HepG2 (cell line): Measurements from ENCODE around the gene WASF1. TPM values are rescaled to one million over a fixed set of nuclear protein-coding genes. Genes with fewer than 3 reads are reported as not detected.

Experiments used
- CCDC6 ChIP-seq: sonication (generic); formaldehyde crosslinking; IDR thresholded peaks from 2 replicates; pipeline ENCODE4 v1.8.1; 2022; ENCODE audit warnings: mild to moderate bottlenecking, missing genetic modification reagents, moderate library complexity
- FOSL1 ChIP-seq: sonication (generic); formaldehyde crosslinking; IDR thresholded peaks from 2 replicates; pipeline ENCODE4 v1.9.0; 2021; ENCODE audit warnings: missing genetic modification reagents, borderline replicate concordance
- HNRNPLL ChIP-seq: fragments of 200-400 bp; formaldehyde crosslinking; IDR thresholded peaks from 2 replicates; pipeline ENCODE4 v1.6.1; 2017; ENCODE audit warnings: mild to moderate bottlenecking, low read depth, low read length; ENCODE audit not compliant: poor library complexity, severe bottlenecking
- HOXA5 ChIP-seq: sonication (generic); formaldehyde crosslinking; IDR thresholded peaks from 2 replicates; pipeline ENCODE4 v1.4.0; 2020; ENCODE audit warnings: missing genetic modification reagents
- KAT7 ChIP-seq: IDR thresholded peaks from 2 replicates; pipeline ENCODE4 v1.6.1; 2018; ENCODE audit warnings: borderline replicate concordance, missing compliant biosample characterization
- MTF1 ChIP-seq: sonication (generic); formaldehyde crosslinking; IDR thresholded peaks from 2 replicates; pipeline ENCODE4 v1.5.0; 2020; ENCODE audit warnings: missing genetic modification reagents
- MTF2 ChIP-seq: sonication (generic); formaldehyde crosslinking; IDR thresholded peaks from 2 replicates; pipeline ENCODE4 v1.5.0; 2020; ENCODE audit warnings: missing genetic modification reagents, borderline replicate concordance
- SIN3A ChIP-seq: IDR thresholded peaks from 2 replicates; pipeline ENCODE4 v1.6.1; 2011; ENCODE audit warnings: low read depth, mild to moderate bottlenecking, control low read depth, low read length, borderline replicate concordance
- SOX6 ChIP-seq, 2 experiments: fragments of 450-650 bp in 1 of 2; sonication (generic) in 1 of 2; formaldehyde crosslinking in 1 of 2; IDR thresholded peaks; 2 replicates each; pipeline versions ENCODE4 v1.4.0 to v1.6.1; 2017 to 2020; ENCODE audit warnings: antibody characterized with exemption in 1 of 2, mild to moderate bottlenecking in 1 of 2, missing genetic modification reagents in 1 of 2
- ZBTB20 ChIP-seq: sonication (generic); formaldehyde crosslinking; IDR thresholded peaks from 2 replicates; pipeline ENCODE4 v1.8.1; 2023; ENCODE audit warnings: missing genetic modification reagents, low read depth, mild to moderate bottlenecking, borderline replicate concordance
- ZFP90 ChIP-seq: sonication (generic); formaldehyde crosslinking; IDR thresholded peaks from 2 replicates; pipeline ENCODE4 v1.8.0; 2022; ENCODE audit warnings: missing genetic modification reagents, mild to moderate bottlenecking, inconsistent platforms, borderline replicate concordance
- ZKSCAN8 ChIP-seq: IDR thresholded peaks from 2 replicates; pipeline ENCODE4 v1.6.1; 2016; ENCODE audit warnings: borderline replicate concordance, missing genetic modification reagents, missing compliant biosample characterization
- ZNF616 ChIP-seq: sonication (generic); formaldehyde crosslinking; IDR thresholded peaks from 2 replicates; pipeline ENCODE4 v1.5.0; 2020; ENCODE audit warnings: low read depth, mild to moderate bottlenecking, missing genetic modification reagents
- ZNF672 ChIP-seq: sonication (generic); formaldehyde crosslinking; IDR thresholded peaks from 2 replicates; pipeline ENCODE4 v1.8.1; 2022; ENCODE audit warnings: missing genetic modification reagents
- ZNF772 ChIP-seq: sonication (generic); formaldehyde crosslinking; IDR thresholded peaks from 2 replicates; pipeline ENCODE4 v1.5.0; 2020; ENCODE audit warnings: mild to moderate bottlenecking, missing genetic modification reagents
- polyA plus RNA-seq, 8 experiments: library from polyadenylated mRNA; depleted of rRNA in 3 of 8; stranded (reverse) in 7 of 8; unstranded in 1 of 8; fragments of >200 nt; fragmentation: Illumina TruSeq in 4 of 8; extraction: Trizol in 4 of 8; gene quantifications; 2 replicates each; pipeline versions ENCODE4 v1.2.1 to v1.2.3, GENCODE V29; 2011 to 2016; ENCODE audit warnings: low read depth in 4 of 8, missing spikeins in 1 of 8, mixed read lengths in 1 of 8; ENCODE audit not compliant: insufficient read depth in 1 of 8
- total RNA-seq, 5 experiments: library from RNA; depleted of rRNA; stranded (reverse); fragments of >200 nt; fragmentation: Illumina TruSeq; extraction: Trizol; gene quantifications; 2 replicates each; pipeline ENCODE4 v1.2.3, GENCODE V29; 2016; ENCODE audit warnings: low read depth in 1 of 5
- TF ChIP-seq, protein P1 (sequence below): IDR thresholded peaks from 2 replicates; pipeline ENCODE4 v1.6.1; 2018; ENCODE audit warnings: missing genetic modification reagents
- TF ChIP-seq, protein P2 (sequence below), 2 experiments: sonication (generic) in 1 of 2; formaldehyde crosslinking in 1 of 2; IDR thresholded peaks; 2 replicates each; pipeline versions ENCODE4 v1.5.1 to v1.6.1; 2011 to 2020; ENCODE audit warnings: borderline replicate concordance in 1 of 2, low read depth in 1 of 2, low read length in 1 of 2, mild to moderate bottlenecking in 1 of 2, missing genetic modification reagents in 1 of 2, moderate library complexity in 1 of 2
- TF ChIP-seq, protein P3 (sequence below): IDR thresholded peaks from 2 replicates; pipeline ENCODE4 v1.4.0; 2020; ENCODE audit warnings: mild to moderate bottlenecking, missing genetic modification reagents
- TF ChIP-seq, protein P4 (sequence below): sonication (generic); formaldehyde crosslinking; IDR thresholded peaks from 2 replicates; pipeline ENCODE4 v1.8.0; 2022; ENCODE audit warnings: mild to moderate bottlenecking, missing genetic modification reagents

The WASF1 gene
- total and polyA plus RNA-seq, 2 of the 13 experiments (the other 11 are each of a cell fraction or from before 2014, with no cell fraction given), result 8.5 to 17.3 TPM

DNA sequence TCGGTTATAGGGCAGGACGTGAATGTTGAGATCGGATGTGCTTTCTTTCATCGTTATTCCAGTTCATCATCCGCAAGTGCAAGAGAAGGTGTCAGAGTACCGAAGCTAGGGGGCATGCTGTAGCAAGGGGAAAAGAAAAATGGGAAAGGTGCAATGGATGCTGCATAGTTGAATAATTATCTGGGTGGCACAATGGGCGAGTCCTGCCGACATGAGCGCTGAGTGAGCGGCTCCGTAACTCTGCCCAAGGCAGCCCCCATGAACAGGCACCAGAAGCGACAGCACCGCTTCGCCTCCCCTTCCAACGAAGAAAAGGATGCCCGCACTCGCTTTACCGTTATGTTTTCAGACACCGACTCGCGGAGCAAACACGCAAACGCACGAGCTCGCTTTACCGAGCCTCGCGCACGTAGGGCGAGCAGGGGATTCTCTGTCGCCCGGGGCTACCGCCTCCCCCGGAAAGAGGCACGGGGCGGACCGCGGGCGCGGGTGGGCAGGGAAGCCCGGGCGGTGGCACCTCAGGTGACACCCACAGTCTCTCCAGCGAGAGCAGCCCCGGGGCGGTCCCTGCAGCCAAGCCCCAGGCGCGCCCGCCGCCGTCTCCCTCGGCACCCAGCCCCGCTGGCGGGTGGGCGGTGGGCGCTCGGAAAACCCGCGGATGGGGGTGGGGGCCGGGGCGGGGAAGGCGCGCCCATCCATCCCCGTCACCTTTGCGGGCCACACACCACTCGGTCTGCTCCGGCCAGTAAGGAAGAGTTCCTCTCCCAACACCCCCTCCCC, 654 bp downstream of the WASF1 start (continued):
- TF ChIP-seq ZNF672 (no peak), KAT7 (CRISPR knock-in tag) (peak; percentile 77; the same call in 1 of the 2 replicates), CCDC6 (no peak), ZNF772 (no peak), ZFP90 (no peak), MTF1 (CRISPR knock-in tag) (no peak), SOX6 (IDR thresholded peaks at IDR 0.05) (no peak), SOX6 (CRISPR knock-in tag; IDR thresholded peaks at IDR 0.05) (peak; percentile 33; the same call in 1 of the 2 replicates), FOSL1 (CRISPR knock-in tag) (no peak), HNRNPLL (peak; percentile 66), ZKSCAN8 (CRISPR knock-in tag) (0 out of 2 replicates have a peak, but pooled peaks have one; percentile 30), HOXA5 (CRISPR knock-in tag) (no peak), MTF2 (CRISPR knock-in tag) (0 out of 2 replicates have a peak, but pooled peaks have one; percentile 49), SIN3A (no peak), ZBTB20 (0 out of 2 replicates have a peak, but pooled peaks have one; percentile 27), ZNF616 (no peak)
- TF ChIP-seq, protein P1, sequence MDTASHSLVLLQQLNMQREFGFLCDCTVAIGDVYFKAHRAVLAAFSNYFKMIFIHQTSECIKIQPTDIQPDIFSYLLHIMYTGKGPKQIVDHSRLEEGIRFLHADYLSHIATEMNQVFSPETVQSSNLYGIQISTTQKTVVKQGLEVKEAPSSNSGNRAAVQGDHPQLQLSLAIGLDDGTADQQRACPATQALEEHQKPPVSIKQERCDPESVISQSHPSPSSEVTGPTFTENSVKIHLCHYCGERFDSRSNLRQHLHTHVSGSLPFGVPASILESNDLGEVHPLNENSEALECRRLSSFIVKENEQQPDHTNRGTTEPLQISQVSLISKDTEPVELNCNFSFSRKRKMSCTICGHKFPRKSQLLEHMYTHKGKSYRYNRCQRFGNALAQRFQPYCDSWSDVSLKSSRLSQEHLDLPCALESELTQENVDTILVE, result no peak
- TF ChIP-seq, protein P2, sequence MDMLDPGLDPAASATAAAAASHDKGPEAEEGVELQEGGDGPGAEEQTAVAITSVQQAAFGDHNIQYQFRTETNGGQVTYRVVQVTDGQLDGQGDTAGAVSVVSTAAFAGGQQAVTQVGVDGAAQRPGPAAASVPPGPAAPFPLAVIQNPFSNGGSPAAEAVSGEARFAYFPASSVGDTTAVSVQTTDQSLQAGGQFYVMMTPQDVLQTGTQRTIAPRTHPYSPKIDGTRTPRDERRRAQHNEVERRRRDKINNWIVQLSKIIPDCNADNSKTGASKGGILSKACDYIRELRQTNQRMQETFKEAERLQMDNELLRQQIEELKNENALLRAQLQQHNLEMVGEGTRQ (IDR thresholded peaks at IDR 0.05; ENCODE audit: low read depth, low read length), result no peak
- TF ChIP-seq, protein P2 (CRISPR knock-in tag; IDR thresholded peaks at IDR 0.05; ENCODE audit: borderline replicate concordance), result 0 out of 2 replicates have a peak, but pooled peaks have one; percentile 34
- TF ChIP-seq, protein P3, sequence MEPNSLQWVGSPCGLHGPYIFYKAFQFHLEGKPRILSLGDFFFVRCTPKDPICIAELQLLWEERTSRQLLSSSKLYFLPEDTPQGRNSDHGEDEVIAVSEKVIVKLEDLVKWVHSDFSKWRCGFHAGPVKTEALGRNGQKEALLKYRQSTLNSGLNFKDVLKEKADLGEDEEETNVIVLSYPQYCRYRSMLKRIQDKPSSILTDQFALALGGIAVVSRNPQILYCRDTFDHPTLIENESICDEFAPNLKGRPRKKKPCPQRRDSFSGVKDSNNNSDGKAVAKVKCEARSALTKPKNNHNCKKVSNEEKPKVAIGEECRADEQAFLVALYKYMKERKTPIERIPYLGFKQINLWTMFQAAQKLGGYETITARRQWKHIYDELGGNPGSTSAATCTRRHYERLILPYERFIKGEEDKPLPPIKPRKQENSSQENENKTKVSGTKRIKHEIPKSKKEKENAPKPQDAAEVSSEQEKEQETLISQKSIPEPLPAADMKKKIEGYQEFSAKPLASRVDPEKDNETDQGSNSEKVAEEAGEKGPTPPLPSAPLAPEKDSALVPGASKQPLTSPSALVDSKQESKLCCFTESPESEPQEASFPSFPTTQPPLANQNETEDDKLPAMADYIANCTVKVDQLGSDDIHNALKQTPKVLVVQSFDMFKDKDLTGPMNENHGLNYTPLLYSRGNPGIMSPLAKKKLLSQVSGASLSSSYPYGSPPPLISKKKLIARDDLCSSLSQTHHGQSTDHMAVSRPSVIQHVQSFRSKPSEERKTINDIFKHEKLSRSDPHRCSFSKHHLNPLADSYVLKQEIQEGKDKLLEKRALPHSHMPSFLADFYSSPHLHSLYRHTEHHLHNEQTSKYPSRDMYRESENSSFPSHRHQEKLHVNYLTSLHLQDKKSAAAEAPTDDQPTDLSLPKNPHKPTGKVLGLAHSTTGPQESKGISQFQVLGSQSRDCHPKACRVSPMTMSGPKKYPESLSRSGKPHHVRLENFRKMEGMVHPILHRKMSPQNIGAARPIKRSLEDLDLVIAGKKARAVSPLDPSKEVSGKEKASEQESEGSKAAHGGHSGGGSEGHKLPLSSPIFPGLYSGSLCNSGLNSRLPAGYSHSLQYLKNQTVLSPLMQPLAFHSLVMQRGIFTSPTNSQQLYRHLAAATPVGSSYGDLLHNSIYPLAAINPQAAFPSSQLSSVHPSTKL (CRISPR knock-in tag), result peak; percentile 31; the same call in 1 of the 2 replicates
- TF ChIP-seq, protein P4, sequence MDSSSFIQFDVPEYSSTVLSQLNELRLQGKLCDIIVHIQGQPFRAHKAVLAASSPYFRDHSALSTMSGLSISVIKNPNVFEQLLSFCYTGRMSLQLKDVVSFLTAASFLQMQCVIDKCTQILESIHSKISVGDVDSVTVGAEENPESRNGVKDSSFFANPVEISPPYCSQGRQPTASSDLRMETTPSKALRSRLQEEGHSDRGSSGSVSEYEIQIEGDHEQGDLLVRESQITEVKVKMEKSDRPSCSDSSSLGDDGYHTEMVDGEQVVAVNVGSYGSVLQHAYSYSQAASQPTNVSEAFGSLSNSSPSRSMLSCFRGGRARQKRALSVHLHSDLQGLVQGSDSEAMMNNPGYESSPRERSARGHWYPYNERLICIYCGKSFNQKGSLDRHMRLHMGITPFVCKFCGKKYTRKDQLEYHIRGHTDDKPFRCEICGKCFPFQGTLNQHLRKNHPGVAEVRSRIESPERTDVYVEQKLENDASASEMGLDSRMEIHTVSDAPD (CRISPR knock-in tag), result no peak
